ENCODE measurements around the gene HAPLN2. TPM values are rescaled to one million over a fixed set of nuclear protein-coding genes. Genes with fewer than 3 reads are reported as not detected.

HAPLN2 gene
- total and polyA plus RNA-seq, 2 of the 8 experiments (the other 6 are each of a cell fraction or from before 2014, with no cell fraction given): 0.19 to 0.51 TPM

- TF ChIP-seq EP300 (IDR thresholded peaks at IDR 0.05; ENCODE audit: borderline replicate concordance in 1 of 2, low read depth in 2 of 2, low read length in 2 of 2) (no peak), USF2 (IDR thresholded peaks at IDR 0.05; ENCODE audit: low read length) (no peak)
Observed at GRCh38 chr1:156624814-156625435, 5.7 kb downstream of the HAPLN2 start (continued).

All from H1 (cell line).